ENCODE measurements around the gene LCOR. TPM values are rescaled to one million over a fixed set of nuclear protein-coding genes. Genes with fewer than 3 reads are reported as not detected.
"Not testable (repeated sequence)": the region's sequence is repeated elsewhere in the genome, so short reads cannot be mapped to it uniquely, and the experiment has no call there.

LCOR gene
- total and polyA plus RNA-seq, 9 of the 15 experiments (the other 6 are each of a cell fraction or from before 2014, with no cell fraction given), result 3.6 to 25.2 (median 14.4) TPM

DNA sequence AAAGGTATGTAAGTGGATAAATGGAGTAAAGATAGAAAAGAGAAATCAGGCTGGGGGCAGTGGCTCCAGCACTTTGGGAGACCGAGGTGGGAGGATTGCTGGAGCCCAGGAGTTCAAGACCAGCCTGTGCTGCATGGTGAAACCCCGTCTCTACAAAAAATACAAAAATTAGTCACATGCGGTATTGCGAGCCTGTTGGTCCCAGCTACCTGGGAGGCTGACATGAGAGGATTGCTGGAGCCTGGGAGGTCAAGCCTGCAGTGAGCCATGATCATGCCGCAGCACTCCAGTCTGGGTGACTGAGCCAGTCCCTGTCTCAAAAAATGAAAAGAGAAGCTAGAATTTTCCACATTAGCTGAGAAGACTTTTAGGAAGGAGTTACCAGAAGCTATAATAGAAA, 14.8 kb downstream of the LCOR start:
- Histone ChIP-seq H3K9me3 (replicated peaks; ENCODE audit: control insufficient read depth, insufficient read depth, low read depth, low read length) (no peaks in the 10 kb centered on the region), H3K36me3 (ENCODE audit: control insufficient read depth, insufficient read depth, low read length) (peaks cover 2% of the 10 kb centered on the region; the same call in 1 of the 3 replicates), H3K9me1 (ENCODE audit: control insufficient read depth, insufficient read depth, low read length) (no peaks in the 10 kb centered on the region), H2AFZ (ENCODE audit: low read depth, low read length) (no peak overlapping the region), H3K4me1 (replicated peaks in 1 of 2; ENCODE audit: control insufficient read depth in 2 of 2, insufficient read depth in 2 of 2, low read length in 2 of 2) (no peaks in the 10 kb centered on the region), H3K4me3 (no peak overlapping the region), H4K20me1 (replicated peaks; ENCODE audit: control insufficient read depth, insufficient read depth, low read length) (peaks cover 6% of the 10 kb centered on the region; the same call in 1 of the 2 replicates), H3K27me3 (ENCODE audit: control insufficient read depth in 2 of 2, insufficient read depth in 2 of 2, low read length in 2 of 2) (no peaks in the 10 kb centered on the region), H3K79me2 (ENCODE audit: control insufficient read depth, insufficient read depth, low read length) (peaks cover 95% of the 10 kb centered on the region), H3K27ac (ENCODE audit: extremely low read depth, low read depth, low read length) (no peak overlapping the region), H3K9ac (ENCODE audit: insufficient read depth in 1 of 2, low read depth in 2 of 2, low read length in 2 of 2) (no peak overlapping the region), H3K4me2 (ENCODE audit: insufficient read depth, low read length) (no peak overlapping the region)
- no peak for ATAC-seq
- no TSS peak for BruUV-seq (replicated peaks)
- intact Hi-C loops (cut with micrococcal nuclease), result no loop called here
- no peak for DNase-seq (ENCODE audit: extremely low read depth in 1 of 4, low spot score in 3 of 4)
- FAIRE-seq, result no peak
- ChIA-PET CTCF (ENCODE audit: low intra/inter-chr PET ratio) (no interaction called here), POLR2A (no interaction called here)
- TF ChIP-seq, protein P1, sequence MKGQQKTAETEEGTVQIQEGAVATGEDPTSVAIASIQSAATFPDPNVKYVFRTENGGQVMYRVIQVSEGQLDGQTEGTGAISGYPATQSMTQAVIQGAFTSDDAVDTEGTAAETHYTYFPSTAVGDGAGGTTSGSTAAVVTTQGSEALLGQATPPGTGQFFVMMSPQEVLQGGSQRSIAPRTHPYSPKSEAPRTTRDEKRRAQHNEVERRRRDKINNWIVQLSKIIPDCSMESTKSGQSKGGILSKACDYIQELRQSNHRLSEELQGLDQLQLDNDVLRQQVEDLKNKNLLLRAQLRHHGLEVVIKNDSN (CRISPR knock-in tag; IDR thresholded peaks at IDR 0.05), result no peak
- TF ChIP-seq, protein P2, sequence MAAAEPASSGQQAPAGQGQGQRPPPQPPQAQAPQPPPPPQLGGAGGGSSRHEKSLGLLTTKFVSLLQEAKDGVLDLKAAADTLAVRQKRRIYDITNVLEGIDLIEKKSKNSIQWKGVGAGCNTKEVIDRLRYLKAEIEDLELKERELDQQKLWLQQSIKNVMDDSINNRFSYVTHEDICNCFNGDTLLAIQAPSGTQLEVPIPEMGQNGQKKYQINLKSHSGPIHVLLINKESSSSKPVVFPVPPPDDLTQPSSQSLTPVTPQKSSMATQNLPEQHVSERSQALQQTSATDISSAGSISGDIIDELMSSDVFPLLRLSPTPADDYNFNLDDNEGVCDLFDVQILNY (CRISPR knock-in tag; IDR thresholded peaks at IDR 0.05), result no peak
- no peak for TF ChIP-seq SMARCC2 (IDR thresholded peaks at IDR 0.05; ENCODE audit: low read depth)
- TF ChIP-seq, protein P3, sequence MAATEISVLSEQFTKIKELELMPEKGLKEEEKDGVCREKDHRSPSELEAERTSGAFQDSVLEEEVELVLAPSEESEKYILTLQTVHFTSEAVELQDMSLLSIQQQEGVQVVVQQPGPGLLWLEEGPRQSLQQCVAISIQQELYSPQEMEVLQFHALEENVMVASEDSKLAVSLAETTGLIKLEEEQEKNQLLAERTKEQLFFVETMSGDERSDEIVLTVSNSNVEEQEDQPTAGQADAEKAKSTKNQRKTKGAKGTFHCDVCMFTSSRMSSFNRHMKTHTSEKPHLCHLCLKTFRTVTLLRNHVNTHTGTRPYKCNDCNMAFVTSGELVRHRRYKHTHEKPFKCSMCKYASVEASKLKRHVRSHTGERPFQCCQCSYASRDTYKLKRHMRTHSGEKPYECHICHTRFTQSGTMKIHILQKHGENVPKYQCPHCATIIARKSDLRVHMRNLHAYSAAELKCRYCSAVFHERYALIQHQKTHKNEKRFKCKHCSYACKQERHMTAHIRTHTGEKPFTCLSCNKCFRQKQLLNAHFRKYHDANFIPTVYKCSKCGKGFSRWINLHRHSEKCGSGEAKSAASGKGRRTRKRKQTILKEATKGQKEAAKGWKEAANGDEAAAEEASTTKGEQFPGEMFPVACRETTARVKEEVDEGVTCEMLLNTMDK (IDR thresholded peaks at IDR 0.05; ENCODE audit: borderline replicate concordance, insufficient read depth, low read depth, low read length, poor library complexity, severe bottlenecking), result no peak
- in situ Hi-C loops (cut with MboI), result no loop called here
- WGBS (ENCODE audit: insufficient coverage, low coverage, missing lambda C conversion rate), result 95% methylated on average over 4 of the region's 5 CpGs

DNA sequence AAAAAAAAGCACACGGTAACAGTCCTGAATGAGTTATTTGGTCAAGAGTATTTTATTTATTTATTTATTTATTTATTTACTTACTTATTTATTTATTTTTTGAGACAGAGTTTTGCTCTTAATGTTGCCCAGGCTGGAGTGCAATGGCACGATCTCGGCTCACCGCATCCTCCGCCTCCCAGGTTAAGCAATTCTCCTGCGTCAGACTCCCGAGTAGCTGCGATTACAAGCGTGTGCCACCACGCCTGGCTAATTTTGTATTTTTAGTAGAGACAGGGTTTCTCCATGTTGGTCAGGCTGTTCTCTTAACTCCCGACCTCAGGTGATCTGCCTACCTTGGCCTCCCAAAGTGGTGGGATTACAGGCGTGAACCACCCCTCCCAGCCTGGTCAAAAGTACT, 15.3 kb downstream of the LCOR start:
- 83% methylated on average over 10 of the region's 12 CpGs for WGBS (ENCODE audit: insufficient coverage, low coverage, missing lambda C conversion rate)
- in situ Hi-C loops (cut with MboI); H3K4me3 ChIP-seq; H3K4me2 ChIP-seq (ENCODE audit: insufficient read depth, low read length); H4K20me1 ChIP-seq (replicated peaks; ENCODE audit: control insufficient read depth, insufficient read depth, low read length); DNase-seq (ENCODE audit: extremely low read depth in 1 of 4, low spot score in 3 of 4); H3K9ac ChIP-seq (ENCODE audit: insufficient read depth in 1 of 2, low read depth in 2 of 2, low read length in 2 of 2); H3K4me1 ChIP-seq (replicated peaks in 1 of 2; ENCODE audit: control insufficient read depth in 2 of 2, insufficient read depth in 2 of 2, low read length in 2 of 2); H3K27ac ChIP-seq (ENCODE audit: extremely low read depth, low read depth, low read length); H3K36me3 ChIP-seq (ENCODE audit: control insufficient read depth, insufficient read depth, low read length); intact Hi-C loops (cut with micrococcal nuclease); ATAC-seq; H3K9me1 ChIP-seq (ENCODE audit: control insufficient read depth, insufficient read depth, low read length); H3K27me3 ChIP-seq (ENCODE audit: control insufficient read depth in 2 of 2, insufficient read depth in 2 of 2, low read length in 2 of 2); BruUV-seq (replicated peaks); CTCF ChIA-PET (ENCODE audit: low intra/inter-chr PET ratio); H3K9me3 ChIP-seq (replicated peaks; ENCODE audit: control insufficient read depth, insufficient read depth, low read depth, low read length); H2AFZ ChIP-seq (ENCODE audit: low read depth, low read length); FAIRE-seq; POLR2A ChIA-PET: not testable (repeated sequence)
- H3K79me2 ChIP-seq (ENCODE audit: control insufficient read depth, insufficient read depth, low read length), result peaks cover 94% of the 10 kb centered on the region
